Type B pancreatic cell (in vitro differentiated cells): ENCODE results near the gene KIFC3. TPM values are rescaled to one million over a fixed set of nuclear protein-coding genes. Genes with fewer than 3 reads are reported as not detected.

ENCODE experiments used
- DNase-seq: peaks from one replicate; pipeline ENCODE4 v3.0.0; 2021; ENCODE audit warnings: mixed read lengths; ENCODE audit not compliant: unreplicated experiment; ENCODE audit errors: extremely low spot score
- H3K27ac Mint-ChIP-seq: 2 replicates; pipeline ENCODE4 v1.8.0; 2021; ENCODE audit warnings: mild to moderate bottlenecking, mixed read lengths
- H3K27me3 Mint-ChIP-seq: 2 replicates; pipeline ENCODE4 v1.8.0; 2021; ENCODE audit warnings: mixed read lengths
- H3K36me3 Mint-ChIP-seq: 2 replicates; pipeline ENCODE4 v1.8.0; 2021; ENCODE audit warnings: mixed read lengths
- H3K4me1 Mint-ChIP-seq: one replicate; pipeline ENCODE4 v1.8.0; 2021; ENCODE audit warnings: mixed read lengths; ENCODE audit not compliant: unreplicated experiment
- H3K4me3 Mint-ChIP-seq: 2 replicates; pipeline ENCODE4 v1.8.0; 2021; ENCODE audit warnings: mild to moderate bottlenecking, mixed read lengths
- H3K9me3 Mint-ChIP-seq: 2 replicates; pipeline ENCODE4 v1.8.0; 2021; ENCODE audit warnings: mixed read lengths
- CTCF ChIP-seq: fragments of 200-600 bp; sonication (generic); conservative IDR thresholded peaks from 2 replicates; pipeline ENCODE4 v1.5.0; 2021; ENCODE audit warnings: antibody characterized with exemption, mild to moderate bottlenecking
- total RNA-seq: library from RNA; stranded (reverse); gene quantifications from 2 replicates; pipeline ENCODE4 v1.2.1, GENCODE V29; 2021; ENCODE audit warnings: low replicate concordance

KIFC3 gene
- total RNA-seq, 1 donor from 2014 or later: 27.3 TPM

GRCh38 chr16:57804111-57804837 lies 2.0 kb upstream of the KIFC3 start:
- Mint-ChIP-seq H3K36me3 (no peaks in the 10 kb centered on the region), H3K27ac (peak overlapping the region; percentile 61), H3K4me1 (peaks cover 50% of the 10 kb centered on the region), H3K27me3 (peaks cover 4% of the 10 kb centered on the region), H3K9me3 (no peaks in the 10 kb centered on the region), H3K4me3 (no peak overlapping the region)
- DNase-seq: no peak
- no peak for TF ChIP-seq CTCF

- no peaks in the 10 kb centered on the region for H3K9me3 Mint-ChIP-seq
- H3K4me1 Mint-ChIP-seq: peaks cover 55% of the 10 kb centered on the region
- peak overlapping the region; percentile 96 for H3K4me3 Mint-ChIP-seq
- H3K36me3 Mint-ChIP-seq: no peaks in the 10 kb centered on the region
- H3K27ac Mint-ChIP-seq: peak overlapping the region; percentile 91
- no peak for TF ChIP-seq CTCF
- H3K27me3 Mint-ChIP-seq: peaks cover 4% of the 10 kb centered on the region
- no peak for DNase-seq
These were observed 1.1 kb upstream of the KIFC3 start for GRCh38 chr16:57803134-57803990.

GRCh38 chr16:57801809-57802340 lies 416 bp downstream of the KIFC3 start:
- H3K9me3 Mint-ChIP-seq: no peaks in the 10 kb centered on the region
- peak overlapping the region; percentile 85 for H3K4me3 Mint-ChIP-seq
- TF ChIP-seq CTCF: no peak
- H3K27me3 Mint-ChIP-seq: peaks cover 4% of the 10 kb centered on the region
- H3K36me3 Mint-ChIP-seq: no peaks in the 10 kb centered on the region
- peak overlapping the region; percentile 77 for H3K27ac Mint-ChIP-seq
- no peak for DNase-seq
- peaks cover 53% of the 10 kb centered on the region for H3K4me1 Mint-ChIP-seq

GRCh38 chr16:57801098-57801808 lies 1.0 kb downstream of the KIFC3 start:
- peak; percentile 20 for TF ChIP-seq CTCF
- Mint-ChIP-seq H3K36me3 (no peaks in the 10 kb centered on the region), H3K27ac (peak overlapping the region; percentile 77), H3K9me3 (no peaks in the 10 kb centered on the region), H3K27me3 (peaks cover 3% of the 10 kb centered on the region), H3K4me1 (peaks cover 55% of the 10 kb centered on the region), H3K4me3 (peak overlapping the region; percentile 85)
- DNase-seq: no peak

GRCh38 chr16:57800200-57801097 lies 1.8 kb downstream of the KIFC3 start:
- DNase-seq: no peak
- H3K4me3 Mint-ChIP-seq: peak overlapping the region; percentile 85
- no peaks in the 10 kb centered on the region for H3K36me3 Mint-ChIP-seq
- peak overlapping the region; percentile 77 for H3K27ac Mint-ChIP-seq
- TF ChIP-seq CTCF: no peak
- H3K4me1 Mint-ChIP-seq: peaks cover 54% of the 10 kb centered on the region
- H3K9me3 Mint-ChIP-seq: no peaks in the 10 kb centered on the region
- no peaks in the 10 kb centered on the region for H3K27me3 Mint-ChIP-seq
